GM12801 (cell line): Measurements from ENCODE around the gene CCNQ.

ENCODE experiments used
- CTCF ChIP-seq: IDR thresholded peaks from one replicate; pipeline ENCODE4 v1.5.1; 2011; ENCODE audit warnings: control low read depth; ENCODE audit not compliant: insufficient read length; ENCODE audit errors: extremely low read depth

Gene CCNQ

GRCh38 chrX:153588782-153589446 lies 10.0 kb downstream of the CCNQ start:
- no peak for TF ChIP-seq CTCF

- no peak for TF ChIP-seq CTCF
Observed at GRCh38 chrX:153588021-153588781, 10.7 kb downstream of the CCNQ start.

- no peak for TF ChIP-seq CTCF
Observed at GRCh38 chrX:153587342-153587741, 11.6 kb downstream of the CCNQ start.

- no peak for TF ChIP-seq CTCF
Observed at GRCh38 chrX:153585827-153586226, 13.1 kb downstream of the CCNQ start.

- TF ChIP-seq CTCF: no peak
Observed at GRCh38 chrX:153583433-153583832, 15.5 kb downstream of the CCNQ start.

GRCh38 chrX:153582896-153583295 lies 16.0 kb downstream of the CCNQ start:
- TF ChIP-seq CTCF: no peak

- no peak for TF ChIP-seq CTCF
Observed at GRCh38 chrX:153580700-153581386, 18.1 kb downstream of the CCNQ start.
